HepG2 (cell line): ENCODE measurements around the gene CMTM1. TPM values are rescaled to one million over a fixed set of nuclear protein-coding genes. Genes with fewer than 3 reads are reported as not detected.

Experiments
- ASH2L ChIP-seq: fragments of 300-600, 200-600 bp; sonication (generic); IDR thresholded peaks from 2 replicates; pipeline ENCODE4 v1.7.0; 2017; ENCODE audit warnings: low read depth, mild to moderate bottlenecking, moderate library complexity, mixed read lengths, low read length; ENCODE audit not compliant: insufficient read length
- FOSL1 ChIP-seq: sonication (generic); formaldehyde crosslinking; IDR thresholded peaks from 2 replicates; pipeline ENCODE4 v1.9.0; 2021; ENCODE audit warnings: missing genetic modification reagents, borderline replicate concordance
- LRRFIP1 ChIP-seq: sonication (generic); formaldehyde crosslinking; conservative IDR thresholded peaks from 2 replicates; pipeline ENCODE4 v1.4.0; 2020; ENCODE audit warnings: missing genetic modification reagents
- MED8 ChIP-seq: sonication (generic); formaldehyde crosslinking; IDR thresholded peaks from 2 replicates; pipeline ENCODE4 v1.8.1; 2023; ENCODE audit warnings: mild to moderate bottlenecking, missing genetic modification reagents; ENCODE audit not compliant: insufficient replicate concordance
- PRDM15 ChIP-seq: sonication (generic); formaldehyde crosslinking; IDR thresholded peaks from 2 replicates; pipeline ENCODE4 v1.4.0; 2020; ENCODE audit warnings: missing genetic modification reagents
- RFX3 ChIP-seq: IDR thresholded peaks from 2 replicates; pipeline ENCODE4 v1.6.1; 2016; ENCODE audit warnings: missing biosample characterization, missing genetic modification reagents
- SMARCC2 ChIP-seq: fragments of 450-650 bp; IDR thresholded peaks from 2 replicates; pipeline ENCODE4 v1.6.1; 2017; ENCODE audit warnings: antibody characterized with exemption, mild to moderate bottlenecking
- SRY ChIP-seq: sonication (generic); formaldehyde crosslinking; IDR thresholded peaks from 2 replicates; pipeline ENCODE4 v1.8.0; 2022; ENCODE audit warnings: mild to moderate bottlenecking, missing genetic modification reagents
- TP53 ChIP-seq: sonication (generic); formaldehyde crosslinking; conservative IDR thresholded peaks from 2 replicates; pipeline ENCODE4 v1.4.0; 2020; ENCODE audit warnings: missing genetic modification reagents
- ZFP1 ChIP-seq: IDR thresholded peaks from 2 replicates; pipeline ENCODE4 v1.6.1; 2016
- ZNF230 ChIP-seq: sonication (generic); formaldehyde crosslinking; IDR thresholded peaks from 2 replicates; pipeline ENCODE4 v1.4.0; 2020; ENCODE audit warnings: mild to moderate bottlenecking, missing genetic modification reagents
- ZNF414 ChIP-seq: sonication (generic); formaldehyde crosslinking; IDR thresholded peaks from 2 replicates; pipeline ENCODE4 v1.5.0; 2020; ENCODE audit warnings: missing genetic modification reagents
- ZNF691 ChIP-seq: sonication (generic); formaldehyde crosslinking; IDR thresholded peaks from 2 replicates; pipeline ENCODE4 v1.4.0; 2020; ENCODE audit warnings: missing genetic modification reagents, low read depth, mild to moderate bottlenecking, borderline replicate concordance
- ZNF816 ChIP-seq: sonication (generic); formaldehyde crosslinking; IDR thresholded peaks from 2 replicates; pipeline ENCODE4 v1.8.0; 2022; ENCODE audit warnings: missing genetic modification reagents, mild to moderate bottlenecking, borderline replicate concordance
- ZNF891 ChIP-seq: sonication (generic); formaldehyde crosslinking; IDR thresholded peaks from 2 replicates; pipeline ENCODE4 v1.5.0; 2020; ENCODE audit warnings: mild to moderate bottlenecking, missing genetic modification reagents
- ZSCAN31 ChIP-seq: sonication (generic); formaldehyde crosslinking; IDR thresholded peaks from 2 replicates; pipeline ENCODE4 v1.5.0; 2020; ENCODE audit warnings: low read depth, mild to moderate bottlenecking, missing genetic modification reagents
- ZXDC ChIP-seq: sonication (generic); formaldehyde crosslinking; IDR thresholded peaks from 2 replicates; pipeline ENCODE4 v1.5.0; 2020; ENCODE audit warnings: mild to moderate bottlenecking, missing genetic modification reagents
- polyA plus RNA-seq, 8 experiments: library from polyadenylated mRNA; depleted of rRNA in 3 of 8; stranded (reverse) in 7 of 8; unstranded in 1 of 8; fragments of >200 nt; fragmentation: Illumina TruSeq in 4 of 8; extraction: Trizol in 4 of 8; gene quantifications; 2 replicates each; pipeline versions ENCODE4 v1.2.1 to v1.2.3, GENCODE V29; 2011 to 2016; ENCODE audit warnings: low read depth in 4 of 8, missing spikeins in 1 of 8, mixed read lengths in 1 of 8; ENCODE audit not compliant: insufficient read depth in 1 of 8
- total RNA-seq, 5 experiments: library from RNA; depleted of rRNA; stranded (reverse); fragments of >200 nt; fragmentation: Illumina TruSeq; extraction: Trizol; gene quantifications; 2 replicates each; pipeline ENCODE4 v1.2.3, GENCODE V29; 2016; ENCODE audit warnings: low read depth in 1 of 5

CMTM1 gene
- total and polyA plus RNA-seq, 2 of the 13 experiments (the other 11 are each of a cell fraction or from before 2014, with no cell fraction given): 1.7 to 2.9 TPM

- TF ChIP-seq PRDM15 (CRISPR knock-in tag) (no peak), TP53 (CRISPR knock-in tag) (0 out of 2 replicates have a peak, but pooled peaks have one; percentile 49), MED8 (no peak), FOSL1 (CRISPR knock-in tag) (no peak), ZNF691 (CRISPR knock-in tag) (peak; percentile 84; the same call in 1 of the 2 replicates), RFX3 (CRISPR knock-in tag) (no peak), ASH2L (no peak), SMARCC2 (no peak), ZFP1 (CRISPR knock-in tag) (no peak), SRY (CRISPR knock-in tag) (peak; percentile 67; the same call in 1 of the 2 replicates), ZXDC (CRISPR knock-in tag) (no peak), ZNF891 (CRISPR knock-in tag) (peak; percentile 90), ZSCAN31 (CRISPR knock-in tag) (peak; percentile 72), ZNF414 (peak; percentile 87), ZNF816 (peak; percentile 48; the same call in 1 of the 2 replicates), LRRFIP1 (CRISPR knock-in tag) (no peak), ZNF230 (CRISPR knock-in tag) (peak; percentile 94)
Measured at GRCh38 chr16:66608241-66609138, 42.3 kb downstream of the CMTM1 start (continued).
